Measurements from ENCODE around the gene CYTH1.

DNA sequence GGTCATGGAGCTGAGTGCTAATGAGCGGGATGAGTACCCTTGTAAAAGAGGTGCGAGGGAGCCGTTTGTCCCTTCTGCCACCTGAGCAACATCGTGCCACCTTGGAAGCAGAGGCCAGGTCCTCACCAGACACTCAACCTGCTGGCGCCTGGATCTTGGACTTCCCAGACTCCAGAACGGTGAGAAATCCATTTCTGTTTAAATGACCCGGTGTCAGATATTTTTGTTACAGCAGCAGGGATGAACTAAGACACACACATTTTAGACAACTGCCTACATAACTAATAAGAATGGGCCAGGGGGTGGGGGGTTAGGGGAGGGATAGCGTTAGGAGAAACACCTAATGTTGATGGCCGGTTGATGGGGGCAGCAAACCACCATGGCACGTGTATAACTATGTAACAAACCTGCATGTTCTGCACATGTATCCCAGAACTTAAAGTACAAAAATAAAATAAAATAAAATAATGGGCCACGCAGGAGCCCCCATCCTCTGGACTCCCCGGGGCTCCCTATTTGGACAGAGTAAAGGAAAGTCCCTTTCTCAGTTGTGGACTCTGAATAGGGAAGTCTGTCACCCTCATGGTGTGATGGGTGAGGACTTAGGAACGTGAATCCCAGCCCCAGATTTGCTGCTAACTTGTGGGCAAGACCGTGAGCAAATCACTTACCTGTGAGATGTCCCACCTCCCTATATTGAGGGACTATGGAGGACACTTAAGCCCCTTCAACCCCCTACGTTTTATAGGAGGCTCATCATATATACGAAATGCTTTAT is 144.2 kb downstream of the CYTH1 start:
- TF ChIP-seq ZBTB33 (IDR thresholded peaks at IDR 0.05; ENCODE audit: borderline replicate concordance, low read depth), result no peak
- no peak for TF ChIP-seq RAD21 (IDR thresholded peaks at IDR 0.05; ENCODE audit: low read length)
- TF ChIP-seq CTCF (IDR thresholded peaks at IDR 0.05), result no peak
- TF ChIP-seq YY1 (IDR thresholded peaks at IDR 0.05; ENCODE audit: low read depth), result no peak
